ENCODE results near the gene SMIM14.
"Not testable (repeated sequence)": the region's sequence is repeated elsewhere in the genome, so short reads cannot be mapped to it uniquely, and the experiment has no call there.

SMIM14 gene

DNA sequence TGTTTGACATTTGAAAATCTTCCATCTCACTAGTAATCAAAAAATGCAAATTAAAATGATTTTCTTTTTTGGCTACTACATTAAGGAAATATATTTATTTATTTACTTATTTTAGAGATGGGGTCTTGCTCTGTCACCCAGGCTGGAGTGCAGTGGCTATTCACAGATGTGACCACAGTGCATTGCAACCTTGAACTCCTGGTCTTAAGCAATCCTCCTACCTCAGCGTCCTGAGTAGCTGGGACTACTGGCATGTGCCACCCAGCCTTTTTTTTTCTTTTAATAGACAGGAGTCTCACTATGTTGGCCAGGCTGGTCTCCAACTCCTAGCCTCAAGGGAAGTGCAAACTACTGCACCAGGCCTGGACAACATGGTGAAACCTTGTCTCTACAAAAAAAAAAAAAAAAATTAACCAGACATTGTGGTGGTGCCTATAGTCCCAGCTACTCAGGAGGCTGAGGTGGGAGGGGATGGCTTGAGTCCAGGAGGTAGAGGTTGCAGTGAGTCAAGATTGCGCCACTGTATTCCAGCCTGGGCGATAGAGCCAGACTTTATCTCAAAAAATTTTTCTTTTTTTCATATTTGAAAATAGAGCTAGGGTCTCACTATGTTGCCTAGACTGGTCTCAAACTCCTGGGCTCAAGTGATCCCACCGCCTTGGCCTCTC is 4.4 kb upstream of the SMIM14 start:
- no peak for DNase-seq

DNA sequence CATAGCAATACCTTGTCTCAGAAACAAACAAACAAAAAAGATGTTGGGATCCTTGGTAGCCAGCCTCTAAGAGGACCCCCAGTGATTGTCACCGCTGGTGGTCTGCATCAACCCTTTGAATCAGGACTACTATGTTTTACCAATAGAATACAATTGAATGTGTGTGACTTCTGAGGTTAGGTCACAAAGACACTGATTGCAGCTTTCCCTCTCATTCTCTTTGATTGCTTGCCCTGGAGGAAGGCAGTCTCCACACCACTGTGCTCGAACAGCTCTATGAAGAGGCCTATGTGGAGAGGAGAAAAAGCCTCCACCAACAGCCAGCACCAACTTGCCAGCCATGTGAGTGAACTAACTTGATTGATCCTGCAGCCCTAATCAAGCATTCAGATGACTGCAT is 2.8 kb upstream of the SMIM14 start:
- no peak for DNase-seq

- DNase-seq: no peak
These were observed 895 bp downstream of the SMIM14 start for GRCh38 chr4:39637586-39638353.

DNA sequence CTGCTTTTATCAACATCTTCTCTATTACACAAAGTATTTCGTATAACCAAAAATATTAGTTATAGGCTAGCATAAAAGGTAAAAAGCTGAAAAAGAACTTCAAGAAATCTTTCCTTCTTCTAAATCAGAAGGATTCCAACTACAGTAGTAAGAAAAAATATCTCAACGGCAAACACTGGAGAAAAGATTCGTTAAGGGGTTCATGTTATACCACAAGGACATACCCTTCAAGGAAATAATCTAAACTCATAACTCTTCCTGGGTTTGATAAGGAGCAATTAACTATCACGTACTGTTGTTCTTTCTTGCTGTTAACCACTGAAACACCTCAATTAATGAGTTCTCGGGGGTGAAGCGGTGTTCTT is 1.5 kb downstream of the SMIM14 start:
- no peak for DNase-seq

DNA sequence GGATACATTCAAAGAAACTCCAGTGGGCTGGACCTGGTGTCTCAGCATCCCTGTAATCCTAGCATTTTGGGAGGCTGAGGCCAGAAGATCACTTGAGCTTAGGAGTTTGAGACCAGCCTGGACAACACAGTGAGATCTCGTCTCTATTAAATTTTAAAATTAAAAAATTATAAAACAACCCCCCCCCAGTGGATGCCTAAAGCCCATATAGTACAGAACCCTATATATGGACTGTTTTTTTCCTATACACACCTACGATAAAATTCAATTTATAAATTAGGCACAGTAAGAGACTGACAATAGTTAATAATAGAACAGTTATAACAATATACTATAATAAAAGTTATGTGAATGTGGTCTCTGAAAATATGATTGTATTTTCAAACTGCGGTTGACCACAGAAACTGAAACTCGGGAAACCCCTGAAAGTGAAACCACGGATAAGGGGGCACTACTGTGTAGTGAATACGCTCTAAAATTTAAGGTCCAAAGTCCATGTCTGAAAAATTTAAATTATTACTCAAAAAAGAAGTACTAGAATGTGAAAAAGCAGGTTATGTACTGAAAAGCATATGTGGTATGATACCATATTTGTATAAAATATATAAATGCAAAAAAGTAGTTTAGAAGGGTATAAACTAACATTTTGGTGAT is 2.0 kb downstream of the SMIM14 start:
- DNase-seq: no peak

GRCh38 chr4:39635023-39635422 is 3.6 kb downstream of the SMIM14 start:
- DNase-seq: no peak

DNA sequence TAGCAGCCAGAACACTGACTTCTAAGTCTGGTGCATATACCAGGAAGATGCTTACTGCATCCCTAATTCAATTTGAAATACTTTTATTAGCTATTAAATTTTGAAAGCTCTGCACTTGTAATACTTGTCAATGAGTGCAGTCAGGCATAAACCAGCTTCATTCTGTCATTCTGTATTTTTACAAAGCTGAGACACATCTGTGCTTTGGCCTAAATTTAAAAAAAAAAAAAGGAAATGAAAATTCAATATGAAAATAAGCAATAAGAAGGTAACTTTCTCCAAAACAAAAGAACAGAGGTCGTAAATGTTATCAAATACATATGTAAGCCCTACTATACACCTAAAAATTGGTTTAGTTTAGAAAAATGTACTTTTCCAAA is 7.0 kb downstream of the SMIM14 start:
- DNase-seq: no peak

DNA sequence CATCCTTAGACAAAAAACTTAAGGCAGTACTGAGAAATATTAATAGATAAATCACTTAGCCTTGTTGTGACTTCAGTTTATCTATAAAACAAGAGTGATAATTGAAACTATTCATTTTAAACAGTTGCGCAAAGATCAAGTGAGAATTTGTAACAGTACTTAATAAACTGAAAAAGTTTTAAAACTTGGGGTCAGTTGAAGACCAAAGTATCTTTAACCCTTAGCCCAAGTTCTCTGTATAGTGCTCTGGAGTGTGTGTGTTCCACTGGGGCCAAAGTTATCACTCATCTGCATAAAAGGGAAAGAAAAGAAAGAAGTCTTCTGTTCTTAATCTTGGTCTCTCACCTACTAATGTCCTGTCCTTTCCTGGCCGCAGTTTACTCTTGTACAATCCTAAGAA is 11.3 kb downstream of the SMIM14 start:
- no peak for DNase-seq

DNA sequence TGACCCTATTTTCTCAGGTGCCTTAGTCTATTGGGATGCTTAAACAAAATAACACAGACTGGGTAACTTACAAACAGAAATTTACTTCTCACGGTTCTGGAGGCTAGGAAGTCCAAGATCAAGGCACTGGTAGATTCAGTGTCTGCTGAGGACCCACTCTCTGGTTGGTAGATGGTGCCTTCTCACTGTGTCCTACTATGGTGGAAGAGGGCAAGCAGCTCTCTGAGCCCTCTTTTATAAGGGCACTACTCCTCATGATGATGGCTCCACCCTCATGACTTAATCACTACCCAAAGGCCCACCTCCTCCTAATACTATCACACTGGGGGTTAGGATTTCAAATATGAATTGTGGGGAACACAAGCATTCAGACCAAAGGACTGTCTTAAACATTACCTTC is 11.8 kb downstream of the SMIM14 start:
- no peak for DNase-seq

GRCh38 chr4:39626261-39626660 is 12.4 kb downstream of the SMIM14 start:
- DNase-seq: no peak

DNA sequence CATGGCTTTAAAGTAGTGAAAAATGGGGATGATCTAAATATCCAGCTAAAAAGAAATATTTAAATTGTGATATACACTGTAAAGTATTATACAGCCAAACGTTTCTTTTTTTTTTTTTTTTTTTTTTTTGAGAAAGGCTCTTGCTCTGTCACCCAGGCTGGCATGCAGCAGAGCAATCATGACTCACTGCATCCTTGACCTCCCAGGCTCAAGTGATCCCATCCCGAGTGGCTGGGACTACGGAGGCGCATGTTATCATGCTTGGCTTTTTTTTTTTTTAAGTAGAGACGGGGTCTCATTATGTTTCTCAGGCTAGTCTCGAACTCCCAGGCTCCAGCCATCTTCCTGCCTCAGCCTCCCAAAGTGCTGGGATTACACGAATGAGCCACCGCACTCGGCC is 17.1 kb downstream of the SMIM14 start:
- DNase-seq: no peak

GRCh38 chr4:39620551-39621313 is 17.9 kb downstream of the SMIM14 start:
- no peak for DNase-seq

DNA sequence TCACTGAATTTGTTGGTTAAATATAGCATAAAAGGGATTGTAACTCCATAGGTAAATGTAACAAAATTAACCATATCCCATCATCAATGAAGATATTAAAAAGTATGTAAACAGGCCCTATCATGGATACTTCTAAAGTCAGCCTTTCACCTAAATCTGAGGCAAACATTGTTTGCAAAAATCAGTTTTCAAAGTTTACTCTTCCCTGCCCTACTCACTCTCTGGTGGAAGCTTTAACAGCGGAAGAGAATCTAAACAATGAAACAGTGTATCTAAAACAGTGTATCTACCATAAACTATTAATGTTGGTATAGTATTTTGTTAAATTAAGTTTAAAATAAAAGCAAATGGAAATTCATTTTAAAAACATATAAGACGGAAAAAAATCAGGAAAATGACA is 21.1 kb downstream of the SMIM14 start:
- DNase-seq: no peak

GRCh38 chr4:39616651-39617050 is 22.0 kb downstream of the SMIM14 start:
- no peak for DNase-seq

DNA sequence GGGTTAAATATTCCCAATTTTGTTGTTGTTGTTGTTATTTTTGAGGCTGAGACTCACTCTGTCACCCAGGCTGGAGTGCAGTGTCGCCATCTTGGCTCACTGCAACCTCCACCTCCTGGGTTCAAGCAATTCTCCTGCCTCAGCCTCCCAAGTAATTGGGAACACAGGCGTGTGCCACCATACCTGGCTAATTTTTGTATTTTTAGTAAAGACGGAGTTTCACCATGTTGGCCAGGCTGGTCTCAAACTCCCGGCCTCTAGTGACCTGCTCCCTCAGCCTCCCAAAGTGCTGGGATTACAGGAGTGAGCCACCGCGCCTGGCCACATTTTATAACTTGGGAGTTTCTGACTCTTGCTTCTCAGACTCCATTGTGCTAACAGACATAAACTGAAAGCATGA is 22.6 kb downstream of the SMIM14 start:
- DNase-seq: not testable (repeated sequence)

DNA sequence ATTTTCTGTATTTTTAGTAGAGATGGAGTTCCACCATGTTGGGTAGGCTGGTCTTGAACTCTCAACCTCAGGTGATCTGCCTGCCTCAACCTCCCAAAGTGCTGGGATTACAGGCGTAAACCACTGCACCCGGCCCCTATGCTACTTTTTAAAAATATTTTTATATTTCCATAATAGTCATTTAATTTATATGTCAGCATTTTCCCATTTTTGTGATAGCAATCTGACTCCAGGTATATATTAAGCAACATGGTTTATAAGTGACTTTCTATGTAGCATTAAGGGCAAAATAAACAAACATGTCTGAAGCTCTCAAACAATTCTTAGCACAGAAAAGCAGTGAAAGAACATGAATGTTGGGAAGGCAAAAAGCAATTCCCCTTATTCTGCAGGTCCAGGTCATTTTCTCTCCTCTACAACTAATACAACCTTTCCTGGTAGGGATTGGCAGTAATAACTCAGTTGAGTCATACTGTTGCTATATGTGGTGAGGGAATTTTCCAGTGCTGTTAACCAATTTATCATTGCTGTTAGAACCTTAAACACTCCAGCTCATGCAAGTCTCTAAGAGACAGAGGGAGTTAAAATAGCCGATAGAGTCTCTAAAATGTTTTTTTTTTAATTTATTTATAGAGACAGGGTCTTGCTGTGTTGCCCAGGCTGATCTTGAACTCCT is 24.0 kb downstream of the SMIM14 start:
- no peak for DNase-seq

DNA sequence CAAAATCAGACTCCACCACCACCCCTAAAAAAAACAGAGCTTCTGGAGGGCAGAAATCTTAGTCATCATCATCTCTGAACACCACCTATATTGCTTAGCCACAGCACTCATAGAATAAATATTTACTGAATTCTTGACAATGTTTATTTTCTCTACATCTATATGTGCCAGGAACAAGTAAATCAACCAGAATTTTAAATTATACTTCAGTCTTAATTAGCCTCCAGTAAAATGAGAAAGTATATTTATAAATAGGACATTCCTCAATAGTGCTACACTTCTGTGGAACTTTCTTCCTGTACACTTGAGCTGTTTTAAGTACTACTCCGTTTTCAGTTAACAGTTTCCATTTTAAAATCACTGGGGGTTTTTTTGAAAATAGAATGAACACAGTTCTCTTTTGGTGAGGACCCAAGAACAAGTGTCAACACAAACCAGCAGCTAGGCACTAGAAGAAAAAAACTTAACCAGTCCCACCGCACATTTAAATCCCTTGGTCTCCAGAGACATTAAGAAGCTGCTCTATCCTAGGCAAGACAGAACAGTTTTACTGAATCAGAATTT is 25.5 kb downstream of the SMIM14 start:
- DNase-seq: no peak

DNA sequence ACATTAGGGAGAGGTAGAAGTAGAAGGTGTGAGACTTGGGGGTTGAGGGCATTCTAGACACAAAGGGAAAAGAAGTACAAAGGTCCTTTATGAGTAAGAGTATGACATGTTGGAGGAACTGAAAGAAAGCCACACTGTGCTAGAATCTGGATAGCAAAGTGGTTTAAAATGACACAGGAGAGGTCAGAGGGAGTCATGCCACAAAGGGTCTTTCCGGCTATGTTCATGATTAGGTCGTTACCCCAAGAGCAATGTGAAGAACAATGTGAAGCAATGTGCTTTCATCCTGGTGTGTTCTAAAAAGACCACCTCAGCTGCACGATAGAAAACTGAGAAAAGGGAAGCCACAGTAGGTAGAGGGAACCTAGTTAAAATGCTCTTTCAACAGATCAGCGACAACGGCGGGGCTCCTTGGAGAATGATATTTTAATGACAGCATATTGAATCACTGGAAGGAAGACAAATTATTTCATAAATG is 29.2 kb downstream of the SMIM14 start:
- no peak for DNase-seq

DNA sequence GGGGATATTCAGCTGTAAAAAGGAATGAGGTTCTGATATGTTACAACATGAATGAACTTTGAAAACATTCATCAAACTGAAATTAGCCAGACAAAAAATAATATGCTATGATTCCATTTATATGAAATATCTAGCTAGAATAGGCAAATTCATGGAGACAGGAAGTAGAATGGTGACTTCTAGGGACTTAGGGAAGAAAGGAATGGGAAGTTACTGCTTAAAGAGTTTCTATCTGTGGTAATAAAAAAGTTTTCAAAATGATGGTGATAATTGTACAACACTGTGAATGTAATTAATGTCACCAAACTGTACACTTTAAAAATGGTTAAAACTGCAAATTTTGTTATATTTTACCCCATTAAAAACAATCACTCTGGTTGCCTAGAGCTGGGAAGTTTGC is 30.2 kb downstream of the SMIM14 start:
- no peak for DNase-seq

- DNase-seq: no peak
These were observed 31.9 kb downstream of the SMIM14 start for GRCh38 chr4:39606747-39607146.

- DNase-seq: no peak
These were observed 40.8 kb downstream of the SMIM14 start for GRCh38 chr4:39597695-39598381.

GRCh38 chr4:39596971-39597370 is 41.7 kb downstream of the SMIM14 start:
- DNase-seq: no peak

All from DMS79 (cell line).